ENCODE results near the gene ACAA1.

DNA sequence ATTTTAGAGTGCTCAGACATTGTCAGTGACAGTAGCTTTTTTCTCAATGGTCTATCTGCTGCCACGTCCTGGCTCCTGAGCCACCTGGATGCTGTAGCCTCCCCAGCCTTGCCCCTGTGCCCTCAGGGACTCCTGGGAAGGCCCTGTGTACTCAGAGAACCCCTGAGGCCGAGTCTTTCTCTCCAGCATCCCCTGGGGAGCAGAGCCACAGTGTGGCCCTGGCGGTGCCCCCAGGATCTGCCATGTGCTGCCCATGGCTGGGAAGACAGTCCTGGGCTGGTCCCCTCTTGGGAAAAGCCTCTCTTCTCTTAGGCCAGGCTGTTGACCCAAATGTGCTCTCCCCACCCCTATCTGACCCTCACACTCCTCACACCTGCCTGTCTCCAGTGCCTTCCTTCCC lies 6.6 kb upstream of the ACAA1 start:
- no peak for TF ChIP-seq EP300 (IDR thresholded peaks at IDR 0.05; ENCODE audit: borderline replicate concordance in 1 of 2, control insufficient read depth in 1 of 2, low read depth in 2 of 2, low read length in 2 of 2)
- no peak for TF ChIP-seq CBX5 (IDR thresholded peaks at IDR 0.05; ENCODE audit: low read depth)
- no peak for TF ChIP-seq RELA (IDR thresholded peaks at IDR 0.05; ENCODE audit: borderline replicate concordance, partially characterized antibody)

All from GM12878 (cell line).